HL-60/S4 (cell line): ENCODE results near the gene ZBTB12.
"Not testable (repeated sequence)": the region's sequence is repeated elsewhere in the genome, so short reads cannot be mapped to it uniquely, and the experiment has no call there.

Source experiments
- in situ Hi-C: fragments of 300-500 bp; cut with MboI; formaldehyde crosslinking; loops from 2 replicates; pipeline ENCODE4 v1.14.3; 2022; ENCODE audit warnings: low sequenced_read_pairs

Gene ZBTB12

GRCh38 chr6:31851980-31852718, 49.7 kb downstream of the ZBTB12 start:
- in situ Hi-C loops = not testable (repeated sequence)

- in situ Hi-C loops = no loop called here
These were observed 50.4 kb downstream of the ZBTB12 start for GRCh38 chr6:31851485-31851832.

GRCh38 chr6:31850765-31851484, 51.0 kb downstream of the ZBTB12 start:
- in situ Hi-C loops = no loop called here
